Lung (tissue), 12 donors: ENCODE data around the gene FLVCR2. TPM values are rescaled to one million over a fixed set of nuclear protein-coding genes. Genes with fewer than 3 reads are reported as not detected.

ENCODE experiments used
- ATAC-seq: fragments of 200-7000 bp; cut with Tn5 transposase; one replicate; pipeline ENCODE4 v1.9.1; 2020; ENCODE audit warnings: moderate number of reproducible peaks; ENCODE audit not compliant: insufficient read depth, low FRiP score
- DNase-seq, 3 donors: peaks; one replicate each; pipeline ENCODE4 v3.0.0-alpha.2; 2013 to 2017
- H3K27ac ChIP-seq, 2 donors: one replicate each; pipeline ENCODE4 v1.5.1; 2013; ENCODE audit warnings: mild to moderate bottlenecking in 2 of 2, moderate library complexity in 2 of 2, control low read depth in 1 of 2, inconsistent platforms in 1 of 2, low read depth in 1 of 2, low read length in 1 of 2
- H3K27me3 ChIP-seq, 3 donors: one replicate each; pipeline ENCODE4 v1.5.1; 2013; ENCODE audit warnings: low read length in 2 of 3; ENCODE audit not compliant: control insufficient read depth in 3 of 3, insufficient read depth in 3 of 3
- H3K36me3 ChIP-seq, 4 donors: one replicate each; pipeline ENCODE4 v1.5.1; 2013; ENCODE audit warnings: low read length in 4 of 4, mild to moderate bottlenecking in 1 of 4, moderate library complexity in 1 of 4; ENCODE audit not compliant: control insufficient read depth in 4 of 4, insufficient read depth in 4 of 4
- H3K4me1 ChIP-seq, 5 donors: one replicate each; pipeline ENCODE4 v1.5.1; 2013; ENCODE audit warnings: low read length in 5 of 5, mild to moderate bottlenecking in 2 of 5, moderate library complexity in 1 of 5; ENCODE audit not compliant: control insufficient read depth in 5 of 5, insufficient read depth in 5 of 5
- H3K4me3 ChIP-seq: one replicate; pipeline ENCODE4 v1.5.1; 2013; ENCODE audit warnings: mild to moderate bottlenecking, control low read depth, moderate library complexity
- H3K9ac ChIP-seq, 2 donors: one replicate each; pipeline ENCODE4 v1.5.1; 2013; ENCODE audit warnings: low read length in 2 of 2, control low read depth in 1 of 2; ENCODE audit not compliant: insufficient read depth in 1 of 2
- H3K9me3 ChIP-seq, 4 donors: one replicate each; pipeline ENCODE4 v1.5.1; 2013; ENCODE audit warnings: low read length in 3 of 4, mild to moderate bottlenecking in 1 of 4, moderate library complexity in 1 of 4; ENCODE audit not compliant: control insufficient read depth in 4 of 4, insufficient read depth in 3 of 4
- WGBS, 2 donors: extraction: QIAGEN DNeasy Blood & Tissue Kit; methylation state at CpG; one replicate each; pipeline ENCODE4 v1.1.7; 2013; 5-methylcytosine and 5-hydroxymethylcytosine counted together
- polyA plus RNA-seq, 2 donors: library from polyadenylated mRNA; stranded (reverse); fragments of 200-250 nt; gene quantifications; one replicate each; pipeline ENCODE4 v1.2.1, GENCODE V29; 2013
- total RNA-seq, 2 donors: library from RNA; depleted of rRNA in 1 of 2; stranded (reverse); fragments of >200 nt in 1 of 2; gene quantifications; one replicate each; pipeline ENCODE4 v1.2.1, GENCODE V29; 2014 to 2021
- TF ChIP-seq, protein P1 (sequence below): IDR thresholded peaks from 2 replicates; pipeline ENCODE4 v1.5.1; 2012; ENCODE audit warnings: mild to moderate bottlenecking; ENCODE audit errors: control extremely low read depth, extremely low read depth
- donor health status: control.
- donor health status: control.
- donor health status: Bipolar disorder and iron deficiency.
- donor health status: healthy.
- donor health status: DM: yes; HTN: yes; CAD: no.

Gene FLVCR2
- total and polyA plus RNA-seq, 4 donors: 4.7 to 37.6 (median 20.5) TPM

DNA sequence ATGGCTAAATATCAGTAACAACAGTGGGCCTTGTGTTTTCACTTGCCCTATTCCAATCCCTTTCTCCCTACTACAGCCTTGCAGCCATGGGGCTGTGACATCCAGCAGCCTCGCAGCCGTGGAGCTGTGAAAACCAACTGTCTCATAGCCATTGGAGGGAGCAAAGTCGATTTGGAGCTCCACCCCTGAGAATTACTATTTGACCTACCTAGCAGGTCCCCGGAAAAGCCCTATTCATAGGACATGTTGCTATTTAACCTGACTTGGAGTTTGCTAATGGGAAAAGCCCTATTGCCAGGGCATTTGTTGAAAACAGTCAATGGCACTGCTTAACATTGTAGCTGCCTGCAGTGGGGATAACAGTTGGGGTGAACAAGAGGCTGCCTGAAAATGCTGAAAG is 49.0 kb downstream of the FLVCR2 start:
- no peak overlapping the region for H3K9ac ChIP-seq
- ATAC-seq (no peak), DNase-seq (no peak)
- 82 to 93% methylated on average over 4 of the region's 4 CpGs for WGBS, 2 donors
- H3K4me3 ChIP-seq: no peak overlapping the region
- TF ChIP-seq, protein P1, sequence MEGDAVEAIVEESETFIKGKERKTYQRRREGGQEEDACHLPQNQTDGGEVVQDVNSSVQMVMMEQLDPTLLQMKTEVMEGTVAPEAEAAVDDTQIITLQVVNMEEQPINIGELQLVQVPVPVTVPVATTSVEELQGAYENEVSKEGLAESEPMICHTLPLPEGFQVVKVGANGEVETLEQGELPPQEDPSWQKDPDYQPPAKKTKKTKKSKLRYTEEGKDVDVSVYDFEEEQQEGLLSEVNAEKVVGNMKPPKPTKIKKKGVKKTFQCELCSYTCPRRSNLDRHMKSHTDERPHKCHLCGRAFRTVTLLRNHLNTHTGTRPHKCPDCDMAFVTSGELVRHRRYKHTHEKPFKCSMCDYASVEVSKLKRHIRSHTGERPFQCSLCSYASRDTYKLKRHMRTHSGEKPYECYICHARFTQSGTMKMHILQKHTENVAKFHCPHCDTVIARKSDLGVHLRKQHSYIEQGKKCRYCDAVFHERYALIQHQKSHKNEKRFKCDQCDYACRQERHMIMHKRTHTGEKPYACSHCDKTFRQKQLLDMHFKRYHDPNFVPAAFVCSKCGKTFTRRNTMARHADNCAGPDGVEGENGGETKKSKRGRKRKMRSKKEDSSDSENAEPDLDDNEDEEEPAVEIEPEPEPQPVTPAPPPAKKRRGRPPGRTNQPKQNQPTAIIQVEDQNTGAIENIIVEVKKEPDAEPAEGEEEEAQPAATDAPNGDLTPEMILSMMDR: no peak
- peaks cover 0 to 5% (median 0%) of the 10 kb centered on the region in 4 donors for H3K36me3 ChIP-seq
- H3K27me3 ChIP-seq: no peaks in the 10 kb centered on the region
- H3K4me1 ChIP-seq: no peaks in the 10 kb centered on the region
- no peaks in the 10 kb centered on the region for H3K9me3 ChIP-seq
- no peak overlapping the region for H3K27ac ChIP-seq

GRCh38 chr14:75628816-75629215 is 50.4 kb downstream of the FLVCR2 start:
- Histone ChIP-seq H3K9me3 (no peaks in the 10 kb centered on the region), H3K4me3 (no peak overlapping the region), H3K27me3 (no peaks in the 10 kb centered on the region), H3K4me1 (no peaks in the 10 kb centered on the region), H3K9ac (no peak overlapping the region), H3K36me3 (peaks cover 0 to 5% (median 0%) of the 10 kb centered on the region in 4 donors), H3K27ac (no peak overlapping the region)
- TF ChIP-seq, protein P1: no peak
- DNase-seq: no peak
- no peak for ATAC-seq
- 78 to 87% methylated on average over 3 of the region's 3 CpGs for WGBS, 2 donors

DNA sequence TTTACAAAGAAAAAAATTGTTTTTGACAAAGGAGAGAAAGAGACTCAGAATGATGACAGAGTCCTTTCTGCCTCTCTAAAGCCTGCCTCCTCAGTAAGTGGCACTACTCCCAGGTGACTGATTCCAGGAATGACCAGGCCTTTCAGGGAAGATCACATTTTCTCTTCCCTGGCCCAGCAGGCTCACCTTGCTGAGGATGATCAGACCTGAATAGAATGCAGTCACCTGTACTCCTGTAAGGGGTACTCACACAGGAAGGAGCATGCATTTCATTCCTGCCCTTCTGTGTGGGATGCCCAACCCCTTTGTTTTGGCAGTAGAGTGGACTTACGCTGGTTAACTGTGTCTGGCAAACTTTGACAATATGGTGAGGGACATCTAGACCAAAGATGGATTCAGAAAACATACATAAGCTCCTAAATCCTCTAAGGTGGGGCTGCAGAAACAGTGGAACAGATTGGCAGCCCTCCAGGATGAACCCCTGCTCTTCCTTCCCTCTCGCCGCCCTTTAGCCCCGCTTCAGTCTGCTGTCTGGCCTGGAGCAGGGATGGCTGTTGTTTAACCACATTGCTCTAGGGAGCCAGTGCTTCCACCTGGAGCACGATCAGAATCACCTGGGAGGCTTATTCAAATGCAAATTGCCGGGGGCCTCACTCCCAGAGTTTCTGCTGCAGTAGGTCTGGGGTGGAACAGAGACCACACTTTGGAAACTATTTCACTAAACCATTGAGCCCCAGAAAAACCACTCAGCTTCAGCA is 52.5 kb downstream of the FLVCR2 start:
- TF ChIP-seq, protein P1: no peak
- ATAC-seq (no peak), DNase-seq (no peak)
- no peaks in the 10 kb centered on the region for H3K9me3 ChIP-seq
- WGBS, 2 donors: 76 to 84% methylated on average over 6 of the region's 6 CpGs
- no peak overlapping the region for H3K9ac ChIP-seq
- no peaks in the 10 kb centered on the region for H3K36me3 ChIP-seq
- no peaks in the 10 kb centered on the region for H3K27me3 ChIP-seq
- H3K27ac ChIP-seq: no peak overlapping the region
- H3K4me3 ChIP-seq: no peak overlapping the region
- no peaks in the 10 kb centered on the region for H3K4me1 ChIP-seq

DNA sequence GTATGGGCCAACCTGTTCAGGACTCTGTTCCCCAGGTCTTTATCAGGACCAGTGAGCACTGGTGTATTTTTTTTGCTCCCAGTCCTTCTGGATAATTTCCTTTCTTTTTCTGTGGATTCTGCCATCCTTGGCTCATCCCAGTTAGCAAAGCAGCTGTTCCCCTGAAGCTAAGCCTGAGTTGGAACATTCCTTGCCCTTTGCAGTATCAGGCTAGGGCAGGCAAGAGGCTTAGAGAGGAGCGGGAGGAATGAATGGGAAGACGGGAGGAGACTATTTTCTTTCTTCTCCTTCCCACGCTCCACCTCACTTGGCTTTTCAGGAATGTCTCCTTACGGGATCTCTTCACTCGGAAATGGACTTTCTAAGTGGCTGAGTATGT is 53.0 kb downstream of the FLVCR2 start:
- no peaks in the 10 kb centered on the region for H3K36me3 ChIP-seq
- ATAC-seq (no peak), DNase-seq (no peak)
- no peaks in the 10 kb centered on the region for H3K9me3 ChIP-seq
- H3K9ac ChIP-seq: no peak overlapping the region
- H3K4me3 ChIP-seq: no peak overlapping the region
- 80 to 89% methylated on average over 5 of the region's 5 CpGs for WGBS, 2 donors
- H3K27me3 ChIP-seq: no peaks in the 10 kb centered on the region
- no peaks in the 10 kb centered on the region for H3K4me1 ChIP-seq
- no peak overlapping the region for H3K27ac ChIP-seq
- TF ChIP-seq, protein P1: no peak
